B cell (primary cell): ENCODE data around the gene FAM118B. TPM values are rescaled to one million over a fixed set of nuclear protein-coding genes. Genes with fewer than 3 reads are reported as not detected.

ENCODE experiments used
- ATAC-seq: fragments of 200-7000 bp; cut with Tn5 transposase; one replicate; pipeline ENCODE4 v1.10.0; 2021; ENCODE audit warnings: low read depth, mild to moderate bottlenecking, moderate number of reproducible peaks, moderate library complexity
- CTCF ChIA-PET: fragments of 350-600 bp; sonication (Branson Sonifier 250); formaldehyde crosslinking; loops from one replicate; lab custom pipeline; 2021; ENCODE audit warnings: antibody characterized with exemption, inconsistent platforms; lab: Charles Lee
- POLR2A ChIA-PET: fragments of 350-600 bp; sonication (Branson Sonifier 250); formaldehyde crosslinking; loops from one replicate; lab custom pipeline; 2021; ENCODE audit warnings: antibody characterized with exemption; lab: Charles Lee
- DNase-seq: peaks from one replicate; pipeline ENCODE4 v3.0.0; 2013
- H2AFZ ChIP-seq: 2 replicates; pipeline ENCODE4 v1.6.1; 2012; ENCODE audit warnings: mild to moderate bottlenecking, low read depth, low read length; ENCODE audit not compliant: insufficient read depth, poor library complexity, severe bottlenecking
- H3K27ac ChIP-seq, 2 donors: 1 replicate in 1 of 2; 2 replicates in 1 of 2; pipeline ENCODE4 v1.5.1; 2012 to 2013; ENCODE audit warnings: low read length in 2 of 2, mild to moderate bottlenecking in 2 of 2, moderate library complexity in 1 of 2
- H3K27me3 ChIP-seq, 4 experiments: fragments of 200-600 bp in 1 of 4; sonication (generic) in 1 of 4; replicated peaks in 1 of 4; 1 replicate in 2 of 4; 2 replicates in 2 of 4; pipeline versions ENCODE4 v1.6.1 to v1.7.0; 2013 to 2016; ENCODE audit warnings: low read length in 3 of 4, mild to moderate bottlenecking in 2 of 4, mixed read lengths in 1 of 4, moderate library complexity in 1 of 4; ENCODE audit not compliant: insufficient read depth in 4 of 4, control insufficient read depth in 3 of 4; ENCODE audit errors: control extremely low read depth in 1 of 4
- H3K36me3 ChIP-seq, 2 experiments: replicated peaks in 1 of 2; 1 replicate in 1 of 2; 2 replicates in 1 of 2; pipeline versions ENCODE4 v1.6.1 to v1.7.1; 2013; ENCODE audit warnings: low read length in 1 of 2; ENCODE audit not compliant: insufficient read depth in 2 of 2, control insufficient read depth in 1 of 2; ENCODE audit errors: control extremely low read depth in 1 of 2, extremely low read depth in 1 of 2
- H3K4me1 ChIP-seq, 2 donors: fragments of 200-600 bp in 1 of 2; sonication (generic) in 1 of 2; 1 replicate in 1 of 2; 2 replicates in 1 of 2; pipeline versions ENCODE4 v1.5.1 to v1.6.1; 2013 to 2017; ENCODE audit warnings: low read length in 2 of 2; ENCODE audit not compliant: control insufficient read depth in 2 of 2, insufficient read depth in 2 of 2
- H3K4me2 ChIP-seq: replicated peaks from 2 replicates; pipeline ENCODE3; 2012; ENCODE audit warnings: mild to moderate bottlenecking, low read depth, low read length; ENCODE audit not compliant: poor library complexity, severe bottlenecking
- H3K4me3 ChIP-seq, 5 experiments: fragments of 200-600 bp in 1 of 5; sonication (generic) in 1 of 5; 1 replicate in 3 of 5; 2 replicates in 2 of 5; pipeline versions ENCODE4 v1.5.1 to v1.7.0; 2011 to 2016; ENCODE audit warnings: low read length in 4 of 5, mild to moderate bottlenecking in 4 of 5, low read depth in 2 of 5, control low read depth in 1 of 5, moderate library complexity in 1 of 5; ENCODE audit not compliant: insufficient read depth in 1 of 5; ENCODE audit errors: control extremely low read depth in 1 of 5, extremely low read depth in 1 of 5
- H3K79me2 ChIP-seq: fragments of 200-600 bp; sonication (generic); one replicate; pipeline ENCODE4 v1.6.0; 2016; ENCODE audit warnings: low read length; ENCODE audit not compliant: control insufficient read depth, insufficient read depth
- H3K9ac ChIP-seq: fragments of 200-600 bp; sonication (generic); 2 replicates; pipeline ENCODE4 v1.6.1; 2017; ENCODE audit warnings: mild to moderate bottlenecking, low read length, moderate library complexity
- H3K9me3 ChIP-seq, 3 donors: one replicate each; pipeline versions ENCODE4 v1.6.1 to v1.7.1; 2013; ENCODE audit warnings: low read length in 2 of 3; ENCODE audit not compliant: control insufficient read depth in 2 of 3, insufficient read depth in 1 of 3; ENCODE audit errors: control extremely low read depth in 1 of 3
- H4K20me1 ChIP-seq: 2 replicates; pipeline ENCODE4 v1.6.0; 2012; ENCODE audit warnings: mild to moderate bottlenecking, low read length; ENCODE audit not compliant: insufficient read depth, control insufficient read depth, poor library complexity, severe bottlenecking
- H3K27ac Mint-ChIP-seq: one replicate; pipeline ENCODE4 v1.8.0; 2021; ENCODE audit warnings: mixed read lengths
- H3K27me3 Mint-ChIP-seq: one replicate; pipeline ENCODE4 v1.8.0; 2021; ENCODE audit warnings: mixed read lengths
- H3K4me1 Mint-ChIP-seq: one replicate; pipeline ENCODE4 v1.8.0; 2021; ENCODE audit warnings: mixed read lengths
- H3K4me3 Mint-ChIP-seq: one replicate; pipeline ENCODE4 v1.8.0; 2021; ENCODE audit warnings: mixed read lengths
- H3K9me3 Mint-ChIP-seq: one replicate; pipeline ENCODE4 v1.8.0; 2022; ENCODE audit warnings: mixed read lengths; ENCODE audit not compliant: insufficient read depth
- EZH2 ChIP-seq: IDR thresholded peaks from 2 replicates; pipeline ENCODE4 v1.6.1; 2012; ENCODE audit warnings: borderline replicate concordance, low read depth, mild to moderate bottlenecking, moderate library complexity, low read length; ENCODE audit not compliant: insufficient read depth, poor library complexity, severe bottlenecking
- WGBS: methylation state at CpG from one replicate; pipeline ENCODE4 v1.1.5; 2013; ENCODE audit warnings: missing lambda C conversion rate; ENCODE audit not compliant: insufficient coverage; 5-methylcytosine and 5-hydroxymethylcytosine counted together
- intact Hi-C: fragments of 100-400 bp; cut with micrococcal nuclease; formaldehyde crosslinking; loops from one replicate; pipeline ENCODE4 v1.10.0; 2022
- polyA plus RNA-seq: library from polyadenylated mRNA; depleted of rRNA; stranded (reverse); fragments of >200 nt; gene quantifications from 2 replicates; pipeline ENCODE4 v1.2.3, GENCODE V29; 2012
- total RNA-seq, 2 donors: library from RNA; stranded (reverse); fragments of 120-200 nt in 1 of 2; gene quantifications; 1 replicate in 1 of 2; 2 replicates in 1 of 2; pipeline versions ENCODE4 v1.2.3 to v1.2.4, GENCODE V29; 2013 to 2022
- TF ChIP-seq, protein P1 (sequence below): fragments of 200-600 bp; IDR thresholded peaks from one replicate; pipeline ENCODE4 v1.8.0; 2022; ENCODE audit warnings: antibody characterized with exemption, mild to moderate bottlenecking

FAM118B gene
- total and polyA plus RNA-seq, 2 donors (not counting 1 experiment from before 2014, with no cell fraction given) = 7.3 to 14.1 TPM

GRCh38 chr11:126175393-126175792 lies 36.2 kb upstream of the FAM118B start:
- Mint-ChIP-seq H3K9me3 (peaks cover 3% of the 10 kb centered on the region), H3K27ac (no peak overlapping the region), H3K4me1 (no peaks in the 10 kb centered on the region), H3K4me3 (no peak overlapping the region), H3K27me3 (peaks cover 10% of the 10 kb centered on the region)
- Histone ChIP-seq H3K4me1 (no peaks in the 10 kb centered on the region), H3K36me3 (no peaks in the 10 kb centered on the region), H3K27ac (no peak overlapping the region), H3K79me2 (no peaks in the 10 kb centered on the region), H3K9ac (no peak overlapping the region), H3K4me2 (no peak overlapping the region), H3K27me3 (no peaks in the 10 kb centered on the region), H3K4me3 (no peak overlapping the region), H2AFZ (no peak overlapping the region), H3K9me3 (peaks cover 0 to 6% (median 0%) of the 10 kb centered on the region in 3 donors), H4K20me1 (no peaks in the 10 kb centered on the region)
- ChIA-PET CTCF (no interaction called here), POLR2A (no interaction called here)
- 53% methylated on average over 15 of the region's 15 CpGs for WGBS
- intact Hi-C loops = no loop called here
- DNase-seq (no peak), ATAC-seq (no peak)
- TF ChIP-seq, protein P1, sequence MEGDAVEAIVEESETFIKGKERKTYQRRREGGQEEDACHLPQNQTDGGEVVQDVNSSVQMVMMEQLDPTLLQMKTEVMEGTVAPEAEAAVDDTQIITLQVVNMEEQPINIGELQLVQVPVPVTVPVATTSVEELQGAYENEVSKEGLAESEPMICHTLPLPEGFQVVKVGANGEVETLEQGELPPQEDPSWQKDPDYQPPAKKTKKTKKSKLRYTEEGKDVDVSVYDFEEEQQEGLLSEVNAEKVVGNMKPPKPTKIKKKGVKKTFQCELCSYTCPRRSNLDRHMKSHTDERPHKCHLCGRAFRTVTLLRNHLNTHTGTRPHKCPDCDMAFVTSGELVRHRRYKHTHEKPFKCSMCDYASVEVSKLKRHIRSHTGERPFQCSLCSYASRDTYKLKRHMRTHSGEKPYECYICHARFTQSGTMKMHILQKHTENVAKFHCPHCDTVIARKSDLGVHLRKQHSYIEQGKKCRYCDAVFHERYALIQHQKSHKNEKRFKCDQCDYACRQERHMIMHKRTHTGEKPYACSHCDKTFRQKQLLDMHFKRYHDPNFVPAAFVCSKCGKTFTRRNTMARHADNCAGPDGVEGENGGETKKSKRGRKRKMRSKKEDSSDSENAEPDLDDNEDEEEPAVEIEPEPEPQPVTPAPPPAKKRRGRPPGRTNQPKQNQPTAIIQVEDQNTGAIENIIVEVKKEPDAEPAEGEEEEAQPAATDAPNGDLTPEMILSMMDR = no peak
- no peak for TF ChIP-seq EZH2

DNA sequence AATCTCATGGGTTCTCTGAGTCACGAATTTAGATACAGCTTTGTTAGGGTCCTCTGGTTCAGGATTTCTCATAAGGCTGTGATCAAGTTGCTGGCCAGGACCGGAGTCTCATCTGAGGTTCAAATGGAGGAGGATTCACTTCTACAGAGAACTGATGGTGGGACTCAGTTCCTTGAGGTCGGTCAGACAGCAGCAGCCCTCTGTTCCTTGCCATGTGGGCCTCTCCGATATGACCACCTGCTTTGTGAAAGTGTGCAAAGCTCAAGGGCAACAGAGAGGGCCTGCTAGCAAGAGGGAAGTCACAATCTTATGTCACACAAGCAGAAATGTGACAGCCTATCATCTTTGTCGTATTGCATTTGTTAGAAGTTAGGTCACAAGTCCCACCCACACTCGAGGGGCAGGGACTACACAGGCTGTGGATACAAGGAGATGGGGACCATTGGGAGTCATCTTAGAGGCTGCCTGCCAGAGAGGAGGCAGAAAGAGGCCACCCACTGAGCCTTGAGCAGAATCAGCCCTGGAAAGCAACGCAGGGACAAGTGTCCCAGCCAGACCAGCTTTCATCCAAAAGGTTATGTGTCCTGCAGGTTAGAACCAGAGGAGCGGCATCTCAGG lies 34.6 kb upstream of the FAM118B start:
- TF ChIP-seq EZH2 = no peak
- TF ChIP-seq, protein P1 = no peak
- Mint-ChIP-seq H3K27me3 (peaks cover 6% of the 10 kb centered on the region), H3K27ac (no peak overlapping the region), H3K9me3 (peaks cover 3% of the 10 kb centered on the region), H3K4me1 (no peaks in the 10 kb centered on the region), H3K4me3 (no peak overlapping the region)
- H3K36me3 ChIP-seq = no peaks in the 10 kb centered on the region
- peaks cover 0 to 13% (median 0%) of the 10 kb centered on the region in 3 donors for H3K9me3 ChIP-seq
- H3K4me3 ChIP-seq = no peak overlapping the region
- H3K9ac ChIP-seq = no peak overlapping the region
- H3K4me1 ChIP-seq = no peaks in the 10 kb centered on the region
- WGBS = 90% methylated on average over 8 of the region's 8 CpGs
- ATAC-seq = no peak
- no peak overlapping the region for H3K4me2 ChIP-seq
- H4K20me1 ChIP-seq = no peaks in the 10 kb centered on the region
- H3K27me3 ChIP-seq = no peaks in the 10 kb centered on the region
- intact Hi-C loops = no loop called here
- no peaks in the 10 kb centered on the region for H3K79me2 ChIP-seq
- DNase-seq = no peak
- no peak overlapping the region for H2AFZ ChIP-seq
- CTCF ChIA-PET = no interaction called here
- POLR2A ChIA-PET = no interaction called here
- H3K27ac ChIP-seq = no peak overlapping the region
